B cell (primary cell): ENCODE results near the gene STXBP6. TPM values are rescaled to one million over a fixed set of nuclear protein-coding genes. Genes with fewer than 3 reads are reported as not detected.

Source experiments
- ATAC-seq: fragments of 200-7000 bp; cut with Tn5 transposase; one replicate; pipeline ENCODE4 v1.10.0; 2021; ENCODE audit warnings: low read depth, mild to moderate bottlenecking, moderate number of reproducible peaks, moderate library complexity
- CTCF ChIA-PET: fragments of 350-600 bp; sonication (Branson Sonifier 250); formaldehyde crosslinking; loops from one replicate; lab custom pipeline; 2021; ENCODE audit warnings: antibody characterized with exemption, inconsistent platforms; lab: Charles Lee
- POLR2A ChIA-PET: fragments of 350-600 bp; sonication (Branson Sonifier 250); formaldehyde crosslinking; loops from one replicate; lab custom pipeline; 2021; ENCODE audit warnings: antibody characterized with exemption; lab: Charles Lee
- DNase-seq: peaks from one replicate; pipeline ENCODE4 v3.0.0; 2013
- H2AFZ ChIP-seq: 2 replicates; pipeline ENCODE4 v1.6.1; 2012; ENCODE audit warnings: mild to moderate bottlenecking, low read depth, low read length; ENCODE audit not compliant: insufficient read depth, poor library complexity, severe bottlenecking
- H3K27ac ChIP-seq, 2 donors: 1 replicate in 1 of 2; 2 replicates in 1 of 2; pipeline ENCODE4 v1.5.1; 2012 to 2013; ENCODE audit warnings: low read length in 2 of 2, mild to moderate bottlenecking in 2 of 2, moderate library complexity in 1 of 2
- H3K27me3 ChIP-seq, 4 experiments: fragments of 200-600 bp in 1 of 4; sonication (generic) in 1 of 4; replicated peaks in 1 of 4; 1 replicate in 2 of 4; 2 replicates in 2 of 4; pipeline versions ENCODE4 v1.6.1 to v1.7.0; 2013 to 2016; ENCODE audit warnings: low read length in 3 of 4, mild to moderate bottlenecking in 2 of 4, mixed read lengths in 1 of 4, moderate library complexity in 1 of 4; ENCODE audit not compliant: insufficient read depth in 4 of 4, control insufficient read depth in 3 of 4; ENCODE audit errors: control extremely low read depth in 1 of 4
- H3K36me3 ChIP-seq, 2 experiments: replicated peaks in 1 of 2; 1 replicate in 1 of 2; 2 replicates in 1 of 2; pipeline versions ENCODE4 v1.6.1 to v1.7.1; 2013; ENCODE audit warnings: low read length in 1 of 2; ENCODE audit not compliant: insufficient read depth in 2 of 2, control insufficient read depth in 1 of 2; ENCODE audit errors: control extremely low read depth in 1 of 2, extremely low read depth in 1 of 2
- H3K4me1 ChIP-seq, 2 donors: fragments of 200-600 bp in 1 of 2; sonication (generic) in 1 of 2; 1 replicate in 1 of 2; 2 replicates in 1 of 2; pipeline versions ENCODE4 v1.5.1 to v1.6.1; 2013 to 2017; ENCODE audit warnings: low read length in 2 of 2; ENCODE audit not compliant: control insufficient read depth in 2 of 2, insufficient read depth in 2 of 2
- H3K4me2 ChIP-seq: replicated peaks from 2 replicates; pipeline ENCODE3; 2012; ENCODE audit warnings: mild to moderate bottlenecking, low read depth, low read length; ENCODE audit not compliant: poor library complexity, severe bottlenecking
- H3K4me3 ChIP-seq, 5 experiments: fragments of 200-600 bp in 1 of 5; sonication (generic) in 1 of 5; 1 replicate in 3 of 5; 2 replicates in 2 of 5; pipeline versions ENCODE4 v1.5.1 to v1.7.0; 2011 to 2016; ENCODE audit warnings: low read length in 4 of 5, mild to moderate bottlenecking in 4 of 5, low read depth in 2 of 5, control low read depth in 1 of 5, moderate library complexity in 1 of 5; ENCODE audit not compliant: insufficient read depth in 1 of 5; ENCODE audit errors: control extremely low read depth in 1 of 5, extremely low read depth in 1 of 5
- H3K79me2 ChIP-seq: fragments of 200-600 bp; sonication (generic); one replicate; pipeline ENCODE4 v1.6.0; 2016; ENCODE audit warnings: low read length; ENCODE audit not compliant: control insufficient read depth, insufficient read depth
- H3K9ac ChIP-seq: fragments of 200-600 bp; sonication (generic); 2 replicates; pipeline ENCODE4 v1.6.1; 2017; ENCODE audit warnings: mild to moderate bottlenecking, low read length, moderate library complexity
- H3K9me3 ChIP-seq, 3 donors: one replicate each; pipeline versions ENCODE4 v1.6.1 to v1.7.1; 2013; ENCODE audit warnings: low read length in 2 of 3; ENCODE audit not compliant: control insufficient read depth in 2 of 3, insufficient read depth in 1 of 3; ENCODE audit errors: control extremely low read depth in 1 of 3
- H4K20me1 ChIP-seq: 2 replicates; pipeline ENCODE4 v1.6.0; 2012; ENCODE audit warnings: mild to moderate bottlenecking, low read length; ENCODE audit not compliant: insufficient read depth, control insufficient read depth, poor library complexity, severe bottlenecking
- H3K27ac Mint-ChIP-seq: one replicate; pipeline ENCODE4 v1.8.0; 2021; ENCODE audit warnings: mixed read lengths
- H3K27me3 Mint-ChIP-seq: one replicate; pipeline ENCODE4 v1.8.0; 2021; ENCODE audit warnings: mixed read lengths
- H3K4me1 Mint-ChIP-seq: one replicate; pipeline ENCODE4 v1.8.0; 2021; ENCODE audit warnings: mixed read lengths
- H3K4me3 Mint-ChIP-seq: one replicate; pipeline ENCODE4 v1.8.0; 2021; ENCODE audit warnings: mixed read lengths
- H3K9me3 Mint-ChIP-seq: one replicate; pipeline ENCODE4 v1.8.0; 2022; ENCODE audit warnings: mixed read lengths; ENCODE audit not compliant: insufficient read depth
- CTCF ChIP-seq: fragments of 200-600 bp; IDR thresholded peaks from one replicate; pipeline ENCODE4 v1.8.0; 2022; ENCODE audit warnings: antibody characterized with exemption, mild to moderate bottlenecking
- EZH2 ChIP-seq: IDR thresholded peaks from 2 replicates; pipeline ENCODE4 v1.6.1; 2012; ENCODE audit warnings: borderline replicate concordance, low read depth, mild to moderate bottlenecking, moderate library complexity, low read length; ENCODE audit not compliant: insufficient read depth, poor library complexity, severe bottlenecking
- WGBS: methylation state at CpG from one replicate; pipeline ENCODE4 v1.1.5; 2013; ENCODE audit warnings: missing lambda C conversion rate; ENCODE audit not compliant: insufficient coverage; 5-methylcytosine and 5-hydroxymethylcytosine counted together
- intact Hi-C: fragments of 100-400 bp; cut with micrococcal nuclease; formaldehyde crosslinking; loops from one replicate; pipeline ENCODE4 v1.10.0; 2022
- polyA plus RNA-seq: library from polyadenylated mRNA; depleted of rRNA; stranded (reverse); fragments of >200 nt; gene quantifications from 2 replicates; pipeline ENCODE4 v1.2.3, GENCODE V29; 2012
- total RNA-seq, 2 donors: library from RNA; stranded (reverse); fragments of 120-200 nt in 1 of 2; gene quantifications; 1 replicate in 1 of 2; 2 replicates in 1 of 2; pipeline versions ENCODE4 v1.2.3 to v1.2.4, GENCODE V29; 2013 to 2022

STXBP6 gene
- total and polyA plus RNA-seq, 2 donors (not counting 1 experiment from before 2014, with no cell fraction given) = 0.01 TPM; not detected in 1

- ChIA-PET POLR2A (no interaction called here), CTCF (no interaction called here)
- Histone ChIP-seq H3K27ac (no peak overlapping the region), H3K4me3 (no peak overlapping the region), H3K4me1 (no peaks in the 10 kb centered on the region), H3K79me2 (no peaks in the 10 kb centered on the region), H4K20me1 (no peaks in the 10 kb centered on the region), H3K4me2 (no peak overlapping the region), H2AFZ (no peak overlapping the region), H3K27me3 (no peaks in the 10 kb centered on the region), H3K9ac (no peak overlapping the region), H3K36me3 (no peaks in the 10 kb centered on the region), H3K9me3 (no peaks in the 10 kb centered on the region)
- Mint-ChIP-seq H3K27ac (no peak overlapping the region), H3K9me3 (peaks cover 3% of the 10 kb centered on the region), H3K4me1 (no peaks in the 10 kb centered on the region), H3K4me3 (no peak overlapping the region), H3K27me3 (peaks cover 9% of the 10 kb centered on the region)
- TF ChIP-seq EZH2 = no peak
- no peak for TF ChIP-seq CTCF
- DNase-seq (no peak), ATAC-seq (no peak)
- 80% methylated on average over 1 of the region's 4 CpGs for WGBS
- intact Hi-C loops = no loop called here
Measured at GRCh38 chr14:25038044-25038668, 11.8 kb downstream of the STXBP6 start.

GRCh38 chr14:25037032-25037431 is 12.9 kb downstream of the STXBP6 start:
- ATAC-seq (no peak), DNase-seq (no peak)
- CTCF ChIA-PET = no interaction called here
- 100% methylated on average over 2 of the region's 2 CpGs for WGBS
- no peaks in the 10 kb centered on the region for H3K27me3 ChIP-seq
- no peaks in the 10 kb centered on the region for H4K20me1 ChIP-seq
- POLR2A ChIA-PET = no interaction called here
- no peak overlapping the region for H3K27ac ChIP-seq
- Mint-ChIP-seq H3K27me3 (peaks cover 5% of the 10 kb centered on the region), H3K4me3 (no peak overlapping the region), H3K9me3 (peaks cover 3% of the 10 kb centered on the region), H3K4me1 (no peaks in the 10 kb centered on the region), H3K27ac (no peak overlapping the region)
- no peak for TF ChIP-seq EZH2
- TF ChIP-seq CTCF = no peak
- H3K4me1 ChIP-seq = no peaks in the 10 kb centered on the region
- H2AFZ ChIP-seq = no peak overlapping the region
- H3K9me3 ChIP-seq = no peaks in the 10 kb centered on the region
- no peak overlapping the region for H3K9ac ChIP-seq
- H3K36me3 ChIP-seq = no peaks in the 10 kb centered on the region
- intact Hi-C loops = no loop called here
- H3K4me3 ChIP-seq = no peak overlapping the region
- H3K4me2 ChIP-seq = no peak overlapping the region
- H3K79me2 ChIP-seq = no peaks in the 10 kb centered on the region
